NCI-H1930 (cell line): ENCODE results near the gene AP2S1.
"Not testable (repeated sequence)": the region's sequence is repeated elsewhere in the genome, so short reads cannot be mapped to it uniquely, and the experiment has no call there.

Experiments
- DNase-seq, 2 experiments: peaks; one replicate each; lab custom pipeline; 2025; lab: John Stamatoyannopoulos, UW

AP2S1 gene

DNA sequence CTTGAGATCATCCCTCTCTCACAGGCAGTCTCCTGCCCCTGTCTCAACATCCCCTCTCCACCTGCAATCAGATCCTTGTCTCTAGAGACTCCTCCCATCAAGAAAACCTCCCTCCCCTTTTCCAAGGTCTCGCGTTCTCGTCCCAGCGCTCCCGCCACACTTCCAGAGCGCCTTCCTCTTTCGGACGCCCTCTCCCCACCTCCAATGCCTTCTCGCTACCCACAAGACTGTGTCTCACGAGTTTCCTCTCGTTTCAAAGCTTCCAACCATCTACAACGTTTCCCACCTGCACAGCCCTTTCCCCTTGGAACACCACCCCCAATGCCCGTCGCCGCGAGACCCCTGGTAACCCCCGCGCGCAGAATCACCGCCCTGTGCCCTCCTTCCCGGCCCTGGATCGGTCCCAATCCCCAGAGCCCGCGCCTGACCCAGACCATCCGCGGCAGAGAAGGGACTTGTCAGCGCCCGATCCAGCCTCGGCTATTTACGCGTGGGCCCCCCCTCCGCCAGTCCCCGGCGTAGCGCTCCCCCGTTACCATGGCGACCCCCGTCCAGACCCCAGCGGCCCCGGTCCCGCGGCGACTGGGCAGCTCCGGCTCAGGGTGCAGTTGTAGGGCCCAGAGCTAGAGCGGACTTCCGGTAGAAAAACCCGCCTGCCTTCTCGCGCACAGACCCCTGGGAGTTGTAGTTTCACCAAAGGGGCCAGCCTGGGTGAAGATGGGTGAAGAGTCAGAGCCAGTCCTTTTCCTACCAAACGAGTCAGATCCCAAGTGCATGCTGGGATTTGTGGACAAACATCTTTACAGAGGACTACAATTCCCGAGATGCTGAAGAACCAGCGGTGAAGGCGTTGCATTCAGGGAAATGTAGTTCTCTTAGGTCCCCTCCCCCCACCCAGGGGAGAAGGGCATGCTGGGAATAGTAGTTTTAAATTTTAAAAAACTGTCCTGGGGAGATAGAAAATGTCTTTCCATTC, at the start of gene AP2S1:
Gene AP2S1 (minus strand): TSS at position 619 of the 976 bp plus-strand sequence. CDS start 80 bp downstream, at position 539.
- peak; percentile 99 to 100 for DNase-seq

- no peak for DNase-seq
Observed at GRCh38 chr19:46900341-46900740, 49.7 kb upstream of the AP2S1 start.

GRCh38 chr19:46898731-46899130, 48.1 kb upstream of the AP2S1 start:
- no peak for DNase-seq

DNA sequence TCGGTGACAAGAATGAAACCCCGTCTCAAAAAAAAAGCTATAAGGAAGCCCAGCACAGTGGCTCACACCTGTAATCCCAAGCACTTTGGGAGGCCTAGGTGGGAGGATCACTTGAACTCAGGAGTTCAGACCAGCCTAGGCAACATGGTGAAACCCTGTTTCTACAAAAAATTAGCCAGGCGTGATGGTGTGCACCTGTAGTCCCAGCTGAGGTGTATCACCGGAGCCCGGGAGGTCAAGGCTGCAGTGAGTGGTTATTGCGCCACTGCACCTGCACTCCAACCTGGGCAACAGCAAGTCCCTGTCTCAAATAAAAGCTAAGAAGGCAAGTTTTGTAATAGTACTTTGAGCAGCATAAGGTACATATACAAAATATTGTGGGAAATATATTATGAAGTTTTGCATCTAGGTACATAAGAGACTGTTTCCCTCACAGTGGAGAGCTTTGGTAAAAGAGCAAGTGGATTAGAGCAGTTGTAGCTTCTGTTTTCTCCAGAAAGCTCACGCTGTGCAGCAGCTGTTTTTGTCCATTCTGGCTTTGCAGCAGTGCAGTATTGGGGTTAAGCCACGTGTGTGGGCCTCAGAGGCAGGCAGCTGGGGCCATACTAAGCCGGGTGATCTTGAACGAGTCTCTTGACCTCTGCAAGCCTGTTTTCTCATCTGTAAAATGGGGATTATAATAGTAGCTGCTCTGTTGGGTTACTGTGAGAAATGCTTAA, 45.6 kb upstream of the AP2S1 start:
- no peak for DNase-seq

DNA sequence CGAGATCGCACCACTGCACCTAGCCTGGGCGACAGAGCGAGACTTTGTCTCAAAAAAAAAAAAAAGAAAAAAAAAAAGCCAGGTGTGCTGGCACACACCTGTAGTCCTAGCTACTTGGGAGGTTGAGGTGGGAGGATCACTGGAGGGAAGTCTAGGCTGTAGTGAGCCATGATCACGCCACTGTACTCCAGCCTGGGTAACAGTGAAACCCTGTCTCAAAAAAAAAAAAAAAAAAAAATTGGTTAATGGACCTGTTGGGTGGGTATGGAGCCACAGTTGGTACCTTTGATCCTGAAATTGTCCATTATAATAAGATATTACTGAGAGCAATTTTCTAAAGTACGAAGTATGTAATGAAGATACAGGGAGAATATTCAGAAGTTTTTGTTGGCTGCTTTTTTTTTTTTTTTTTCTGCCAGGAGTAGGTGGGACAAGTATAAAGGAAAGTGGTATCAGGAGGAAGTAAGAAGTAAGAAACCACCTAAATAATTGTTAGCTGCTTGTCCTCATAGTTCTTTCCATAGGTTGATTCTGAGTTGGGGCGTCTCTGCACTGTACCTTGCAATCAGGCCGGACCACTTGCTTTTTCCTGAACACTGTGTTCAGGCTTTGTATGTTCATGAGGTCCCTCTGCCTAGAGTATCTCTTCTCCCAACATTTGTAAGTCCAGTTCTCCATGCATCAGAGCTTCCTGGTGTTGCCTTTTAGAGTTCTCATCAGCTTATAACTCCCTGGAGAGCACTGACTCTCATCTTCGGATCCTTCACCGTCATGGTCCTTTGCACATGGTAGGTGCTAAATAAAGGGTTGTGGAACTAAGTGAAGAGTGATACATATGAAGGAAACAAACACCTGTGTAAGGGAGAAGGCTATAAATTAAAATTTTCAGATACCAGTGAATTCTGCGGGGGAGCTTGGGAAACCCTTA, 41.9 kb upstream of the AP2S1 start:
- peak in 1 of 2 experiments; percentile 9 for DNase-seq

DNA sequence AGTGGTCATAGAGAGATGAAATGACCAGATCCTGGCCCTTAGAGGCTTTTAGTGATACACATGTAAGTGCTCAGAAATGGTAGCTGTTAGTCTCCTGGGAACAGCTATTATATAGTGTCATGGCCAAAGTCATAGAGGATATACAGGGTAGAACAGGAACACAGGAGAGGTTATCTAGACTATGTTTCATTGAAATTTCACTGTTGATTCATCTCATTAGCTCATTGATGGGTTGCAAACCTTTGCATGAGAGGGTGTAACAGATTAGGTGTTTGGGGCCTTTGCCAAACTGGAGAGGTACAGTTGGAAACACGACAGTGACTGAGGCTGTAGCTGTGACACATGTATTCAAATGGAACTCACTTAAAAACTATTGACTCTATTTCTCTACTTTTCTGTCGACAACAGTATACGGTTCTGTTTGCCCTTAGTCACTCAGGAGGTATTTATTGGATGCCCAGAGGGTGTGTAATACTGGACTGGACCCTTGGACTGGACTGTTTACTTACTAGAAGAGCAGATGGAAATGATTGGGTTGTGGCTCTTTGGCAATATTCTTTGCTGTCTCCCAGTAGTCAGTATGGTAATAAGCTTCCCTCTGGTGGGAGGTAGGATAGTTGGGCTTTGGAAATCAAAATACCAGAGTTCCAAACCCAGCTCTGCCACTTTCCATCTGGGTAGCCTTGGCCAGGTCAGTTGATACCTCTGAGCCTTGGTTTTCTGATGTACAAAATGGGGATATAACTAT, 40.0 kb upstream of the AP2S1 start:
- peak in 1 of 2 experiments; percentile 28 for DNase-seq

- no peak for DNase-seq
Observed at GRCh38 chr19:46887240-46887782, 36.7 kb upstream of the AP2S1 start.

DNA sequence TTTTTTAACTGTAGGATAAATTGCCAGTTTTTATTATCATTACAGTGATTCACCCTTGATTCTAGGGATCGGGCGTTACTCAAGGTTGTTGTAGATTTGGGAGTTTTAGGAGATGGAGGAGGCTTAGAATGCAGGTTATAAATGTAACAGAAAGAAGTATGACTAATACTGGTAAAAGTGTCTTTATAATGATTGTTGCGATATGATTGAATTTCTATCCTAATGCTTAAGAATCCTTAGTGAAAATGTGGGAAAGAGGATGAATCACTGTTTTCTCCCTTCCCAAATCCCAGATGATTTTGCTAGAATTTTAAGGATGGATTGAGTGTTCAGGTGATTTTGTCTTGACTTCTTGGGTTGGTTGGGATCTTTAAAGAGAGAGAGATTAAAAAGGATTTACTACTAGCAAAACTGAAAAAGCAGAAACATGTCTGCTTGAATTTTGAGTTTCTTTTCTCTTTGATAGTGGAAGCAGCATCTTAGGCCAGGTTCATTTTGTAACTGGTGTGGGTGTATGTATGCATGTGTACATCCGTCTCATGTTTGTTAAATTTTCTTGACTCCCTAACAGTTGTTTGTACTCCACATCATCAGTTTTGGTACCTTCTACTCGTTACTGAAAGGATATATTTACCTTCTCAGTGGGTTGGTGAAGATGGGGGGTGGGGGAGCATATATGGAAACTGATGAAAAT, 36.0 kb upstream of the AP2S1 start:
- no peak for DNase-seq

GRCh38 chr19:46885411-46885810, 34.8 kb upstream of the AP2S1 start:
- no peak for DNase-seq

GRCh38 chr19:46882751-46883150, 32.1 kb upstream of the AP2S1 start:
- not testable (repeated sequence) for DNase-seq

DNA sequence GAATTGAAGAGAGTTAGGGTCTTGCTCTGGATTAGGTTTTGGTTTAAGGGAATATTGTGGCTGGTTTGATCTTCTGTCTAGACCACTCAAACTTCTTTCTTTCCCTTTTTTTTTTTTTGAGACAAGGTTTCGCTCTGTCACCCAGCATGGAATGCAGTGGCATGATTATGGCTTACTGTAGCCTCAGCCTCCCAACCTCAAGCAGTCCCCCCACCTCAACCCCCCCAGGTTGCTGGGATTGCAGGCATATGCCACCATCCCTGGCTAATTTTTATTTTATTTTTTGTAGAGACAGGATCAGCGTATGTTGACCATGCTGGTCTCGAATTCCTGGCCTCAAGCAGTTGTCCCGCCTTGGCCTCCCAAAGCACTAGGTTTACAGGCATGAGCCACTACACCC, 31.4 kb upstream of the AP2S1 start:
- DNase-seq = no peak

GRCh38 chr19:46881092-46881491, 30.4 kb upstream of the AP2S1 start:
- no peak for DNase-seq

DNA sequence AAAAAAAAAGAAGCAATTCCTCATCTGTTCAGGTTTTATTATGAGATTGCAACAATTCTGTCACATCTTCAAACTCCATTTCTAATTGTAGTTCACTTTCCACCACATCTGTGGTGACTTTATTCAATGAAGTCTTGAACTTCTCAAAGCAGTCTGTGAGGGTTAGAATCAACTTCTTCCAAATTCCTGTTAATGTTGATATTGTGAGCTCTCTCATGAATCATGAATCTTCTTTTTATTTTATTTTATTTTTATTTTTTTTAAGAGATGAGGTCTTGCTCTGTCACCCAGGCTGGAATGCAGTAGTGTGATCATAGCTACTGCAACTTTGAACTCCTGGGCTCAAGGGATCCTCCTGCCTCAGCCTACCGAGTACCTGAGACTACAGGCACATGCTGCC, 29.8 kb upstream of the AP2S1 start:
- no peak for DNase-seq

DNA sequence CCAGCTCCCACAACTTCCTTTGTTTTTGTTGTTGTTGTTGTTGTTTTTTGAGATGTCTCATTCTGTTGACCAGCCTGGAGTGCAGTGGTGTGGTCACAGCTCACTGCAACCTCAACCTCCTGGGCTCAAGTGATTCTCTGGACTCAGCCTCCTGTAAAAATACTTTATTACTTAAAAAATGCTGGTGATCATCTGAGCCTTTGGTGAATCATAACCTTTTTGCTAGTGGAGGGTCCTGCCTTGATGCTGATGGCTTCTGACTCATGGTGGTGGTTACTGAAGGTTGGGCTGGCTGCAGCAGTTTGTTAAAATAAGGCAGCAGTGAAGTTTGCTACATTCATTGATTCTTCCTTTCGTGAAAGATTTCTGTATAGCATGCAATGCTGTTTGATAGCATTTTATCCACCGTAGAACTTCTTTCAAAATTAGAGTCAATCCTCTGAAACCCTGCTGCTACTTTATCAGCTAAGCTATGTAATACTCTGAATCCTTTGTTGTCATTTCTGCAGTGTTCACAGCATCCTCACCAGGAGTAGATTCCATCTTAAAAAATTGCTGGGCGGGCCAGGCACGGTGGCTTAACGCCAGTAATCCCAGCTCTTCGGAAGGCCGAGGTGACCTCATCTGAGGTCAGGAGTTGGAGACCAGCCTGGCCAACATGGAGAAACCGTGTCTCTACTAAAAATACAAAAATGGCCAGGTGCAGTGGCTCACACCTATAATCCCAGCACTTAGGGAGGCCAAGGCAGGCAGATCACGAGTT, 28.1 kb upstream of the AP2S1 start:
- no peak for DNase-seq

DNA sequence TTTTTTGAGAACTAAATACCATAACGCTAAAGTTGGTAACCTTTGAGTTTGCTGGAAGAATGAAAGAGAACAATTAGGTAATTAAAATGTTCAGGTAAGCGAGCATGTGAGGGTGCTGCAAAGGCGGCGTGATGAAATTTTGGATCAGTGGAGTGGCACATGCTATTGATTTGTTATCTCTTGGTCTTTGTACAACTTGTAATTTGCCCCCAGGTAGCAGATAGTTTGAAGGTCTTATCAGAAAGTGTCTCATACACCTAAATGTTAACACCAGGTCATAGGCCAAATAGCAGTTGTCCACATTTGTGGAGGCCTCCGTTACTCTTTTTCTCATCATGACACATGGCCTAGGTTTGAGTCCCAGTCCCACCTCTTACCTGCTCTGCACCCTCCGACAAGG, 25.0 kb upstream of the AP2S1 start:
- DNase-seq = no peak

DNA sequence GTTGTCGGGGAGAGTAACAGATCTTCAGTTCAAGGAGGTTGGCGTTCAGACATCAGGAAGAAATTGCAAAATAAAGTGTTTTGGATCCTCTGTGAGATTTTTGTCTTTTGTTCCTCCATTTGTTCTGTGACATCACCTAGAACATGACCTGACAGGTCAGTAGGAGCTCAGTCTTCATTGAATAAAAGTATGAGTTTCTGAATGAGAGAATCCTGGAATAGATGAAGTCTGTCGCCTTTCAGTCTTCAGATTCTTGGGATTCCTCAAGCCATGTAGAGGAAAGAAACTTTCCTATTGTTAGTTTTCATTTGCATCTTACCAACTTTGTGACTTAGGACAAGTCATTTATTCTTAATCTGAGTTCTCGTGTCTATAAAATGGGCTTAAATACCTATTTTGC, 24.6 kb upstream of the AP2S1 start:
- DNase-seq = no peak

- DNase-seq = no peak
Observed at GRCh38 chr19:46872967-46873366, 22.3 kb upstream of the AP2S1 start.

GRCh38 chr19:46871173-46871572, 20.5 kb upstream of the AP2S1 start:
- DNase-seq = not testable (repeated sequence)

DNA sequence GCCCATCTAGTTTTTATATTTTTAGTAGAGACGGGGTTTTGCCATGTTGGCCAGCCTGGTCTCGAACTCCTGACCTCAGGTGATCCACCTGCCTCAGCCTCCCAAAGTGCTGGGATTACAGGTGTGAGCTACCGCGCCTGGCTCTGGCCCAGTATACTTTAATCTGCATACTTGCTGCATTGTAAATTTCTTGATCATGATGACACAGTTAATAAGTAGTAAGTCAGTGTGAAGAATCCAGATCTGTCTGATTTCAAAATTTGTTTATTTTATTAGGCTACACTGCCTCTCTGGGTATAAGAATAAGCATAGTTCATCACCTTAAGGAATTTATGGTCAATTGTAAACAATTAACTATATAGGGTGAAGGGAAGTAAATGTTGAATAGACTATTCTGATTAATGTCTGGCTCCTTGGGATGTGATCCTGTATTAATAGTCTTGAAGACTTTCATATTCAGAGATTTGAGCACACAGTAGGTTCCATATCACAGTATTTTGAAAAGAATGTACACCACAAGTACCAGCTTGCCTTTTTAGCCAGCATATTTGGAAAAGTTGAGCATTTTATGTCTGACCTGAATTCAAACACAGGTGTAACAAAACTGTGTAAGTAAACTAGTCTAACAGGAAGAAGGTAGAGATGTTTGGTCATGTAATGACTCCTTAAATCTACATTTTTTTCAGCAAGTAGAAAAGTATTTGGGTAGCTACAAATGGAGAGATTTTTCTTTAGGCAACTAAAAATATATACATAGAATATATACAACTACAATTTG, 17.6 kb upstream of the AP2S1 start:
- DNase-seq = no peak
